ENCODE data around the gene HACD1. TPM values are rescaled to one million over a fixed set of nuclear protein-coding genes. Genes with fewer than 3 reads are reported as not detected.

HACD1 gene
- total RNA-seq, 3 donors from 2014 or later, result 2.8 to 33.8 (median 6.3) TPM

DNA sequence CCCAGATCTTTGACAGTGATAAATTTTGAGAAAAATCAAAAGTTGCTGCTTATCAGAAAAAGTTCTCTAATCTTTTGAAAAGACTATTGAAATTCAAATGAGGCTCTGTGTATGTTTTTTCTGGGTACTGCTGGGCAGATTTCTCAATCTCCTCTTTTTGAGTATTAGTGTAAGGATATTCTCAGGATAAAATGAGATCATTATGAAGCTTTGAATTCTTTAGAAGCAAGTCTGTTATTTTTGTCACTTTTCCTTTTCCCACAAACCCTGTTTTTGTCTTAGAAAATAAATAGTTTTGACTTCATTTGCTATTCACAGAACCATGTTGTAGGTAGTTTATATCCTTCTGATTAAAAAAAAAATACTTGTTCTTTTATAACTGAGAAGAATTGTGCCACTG, 34.7 kb upstream of the HACD1 start:
- no peak for DNase-seq
- H3K4me1 ChIP-seq (ENCODE audit: low read depth), result no peaks in the 10 kb centered on the region
- intact Hi-C loops (cut with DNase I, micrococcal nuclease), result no loop called here
- TF ChIP-seq, protein P1, sequence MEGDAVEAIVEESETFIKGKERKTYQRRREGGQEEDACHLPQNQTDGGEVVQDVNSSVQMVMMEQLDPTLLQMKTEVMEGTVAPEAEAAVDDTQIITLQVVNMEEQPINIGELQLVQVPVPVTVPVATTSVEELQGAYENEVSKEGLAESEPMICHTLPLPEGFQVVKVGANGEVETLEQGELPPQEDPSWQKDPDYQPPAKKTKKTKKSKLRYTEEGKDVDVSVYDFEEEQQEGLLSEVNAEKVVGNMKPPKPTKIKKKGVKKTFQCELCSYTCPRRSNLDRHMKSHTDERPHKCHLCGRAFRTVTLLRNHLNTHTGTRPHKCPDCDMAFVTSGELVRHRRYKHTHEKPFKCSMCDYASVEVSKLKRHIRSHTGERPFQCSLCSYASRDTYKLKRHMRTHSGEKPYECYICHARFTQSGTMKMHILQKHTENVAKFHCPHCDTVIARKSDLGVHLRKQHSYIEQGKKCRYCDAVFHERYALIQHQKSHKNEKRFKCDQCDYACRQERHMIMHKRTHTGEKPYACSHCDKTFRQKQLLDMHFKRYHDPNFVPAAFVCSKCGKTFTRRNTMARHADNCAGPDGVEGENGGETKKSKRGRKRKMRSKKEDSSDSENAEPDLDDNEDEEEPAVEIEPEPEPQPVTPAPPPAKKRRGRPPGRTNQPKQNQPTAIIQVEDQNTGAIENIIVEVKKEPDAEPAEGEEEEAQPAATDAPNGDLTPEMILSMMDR (IDR thresholded peaks at IDR 0.05), result no peak
- no peak overlapping the region for H3K4me3 ChIP-seq
- peaks cover 6% of the 10 kb centered on the region for H3K9me3 ChIP-seq
- H3K36me3 ChIP-seq (ENCODE audit: low read depth), result no peaks in the 10 kb centered on the region
- ATAC-seq, result no peak

DNA sequence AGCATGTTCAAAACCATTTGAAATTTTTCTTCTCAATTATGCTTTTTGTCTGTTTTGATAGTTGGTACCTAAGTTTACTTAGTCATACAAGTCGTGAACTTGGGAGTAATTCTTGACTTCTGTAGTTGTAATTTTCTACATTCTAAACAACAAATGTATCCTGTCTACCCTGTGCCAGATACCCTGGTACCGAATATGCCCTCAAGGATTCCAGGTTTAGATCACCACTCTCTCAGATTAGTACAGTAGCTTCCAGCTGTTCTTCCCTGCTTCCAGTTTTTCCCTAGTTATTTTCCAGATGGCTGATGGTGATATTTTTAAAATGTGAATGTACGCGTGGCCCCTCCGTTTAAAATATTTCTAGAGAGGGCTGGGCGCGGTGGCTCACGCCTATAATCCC, 33.2 kb upstream of the HACD1 start:
- TF ChIP-seq, protein P1 (IDR thresholded peaks at IDR 0.05), result no peak
- intact Hi-C loops (cut with DNase I, micrococcal nuclease), result no loop called here
- no peak overlapping the region for H3K4me3 ChIP-seq
- H3K4me1 ChIP-seq (ENCODE audit: low read depth), result peaks cover 10% of the 10 kb centered on the region
- H3K9me3 ChIP-seq, result peaks cover 6% of the 10 kb centered on the region
- no peak for DNase-seq
- ATAC-seq, result no peak
- no peaks in the 10 kb centered on the region for H3K36me3 ChIP-seq (ENCODE audit: low read depth)

DNA sequence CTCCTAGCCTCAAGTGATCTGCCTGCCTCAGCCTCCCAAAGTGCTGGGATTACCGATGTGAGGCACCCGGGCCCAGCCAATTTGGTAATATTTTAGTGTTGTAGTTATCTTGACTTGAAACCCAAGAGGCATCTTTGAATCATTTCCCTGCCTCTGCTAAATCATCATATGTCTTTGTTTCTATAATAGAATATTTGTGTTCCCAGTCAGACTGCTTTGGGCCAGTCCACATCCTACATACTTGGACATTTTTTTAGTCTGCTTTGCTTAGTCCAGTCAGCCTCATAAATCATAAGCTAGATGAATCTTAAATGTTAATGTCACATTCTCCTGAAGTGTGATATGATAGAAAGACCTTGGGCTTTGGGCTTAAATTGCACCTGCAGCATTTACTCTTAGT, 32.7 kb upstream of the HACD1 start:
- intact Hi-C loops (cut with DNase I, micrococcal nuclease), result no loop called here
- no peaks in the 10 kb centered on the region for H3K36me3 ChIP-seq (ENCODE audit: low read depth)
- peaks cover 6% of the 10 kb centered on the region for H3K9me3 ChIP-seq
- DNase-seq, result no peak
- H3K4me1 ChIP-seq (ENCODE audit: low read depth), result peaks cover 15% of the 10 kb centered on the region
- ATAC-seq, result no peak
- no peak overlapping the region for H3K4me3 ChIP-seq
- TF ChIP-seq, protein P1 (IDR thresholded peaks at IDR 0.05), result no peak

DNA sequence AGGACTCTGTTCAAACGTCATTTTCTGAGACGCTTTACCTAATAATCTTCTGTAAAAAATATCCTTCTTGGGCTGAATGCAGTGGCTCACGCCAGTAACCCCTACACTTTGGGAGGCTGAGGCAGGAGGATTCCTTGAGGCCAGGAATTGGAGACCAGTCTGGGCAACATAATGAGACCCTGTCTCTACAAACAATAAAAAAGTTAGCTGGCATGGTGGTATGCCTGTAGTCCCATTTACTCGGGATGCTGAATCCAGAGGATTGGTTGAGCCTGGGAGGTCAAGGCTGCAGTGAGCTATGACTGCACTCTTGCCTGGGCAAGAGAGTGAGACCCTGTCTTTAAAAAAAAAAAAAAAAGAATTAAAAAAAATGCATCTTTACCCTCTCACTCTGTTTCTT, 31.9 kb upstream of the HACD1 start:
- Histone ChIP-seq H3K4me1 (ENCODE audit: low read depth) (peaks cover 17% of the 10 kb centered on the region), H3K9me3 (peaks cover 6% of the 10 kb centered on the region), H3K36me3 (ENCODE audit: low read depth) (no peaks in the 10 kb centered on the region), H3K4me3 (no peak overlapping the region)
- intact Hi-C loops (cut with DNase I, micrococcal nuclease), result no loop called here
- TF ChIP-seq, protein P1 (IDR thresholded peaks at IDR 0.05), result no peak
- ATAC-seq, result no peak
- no peak for DNase-seq

DNA sequence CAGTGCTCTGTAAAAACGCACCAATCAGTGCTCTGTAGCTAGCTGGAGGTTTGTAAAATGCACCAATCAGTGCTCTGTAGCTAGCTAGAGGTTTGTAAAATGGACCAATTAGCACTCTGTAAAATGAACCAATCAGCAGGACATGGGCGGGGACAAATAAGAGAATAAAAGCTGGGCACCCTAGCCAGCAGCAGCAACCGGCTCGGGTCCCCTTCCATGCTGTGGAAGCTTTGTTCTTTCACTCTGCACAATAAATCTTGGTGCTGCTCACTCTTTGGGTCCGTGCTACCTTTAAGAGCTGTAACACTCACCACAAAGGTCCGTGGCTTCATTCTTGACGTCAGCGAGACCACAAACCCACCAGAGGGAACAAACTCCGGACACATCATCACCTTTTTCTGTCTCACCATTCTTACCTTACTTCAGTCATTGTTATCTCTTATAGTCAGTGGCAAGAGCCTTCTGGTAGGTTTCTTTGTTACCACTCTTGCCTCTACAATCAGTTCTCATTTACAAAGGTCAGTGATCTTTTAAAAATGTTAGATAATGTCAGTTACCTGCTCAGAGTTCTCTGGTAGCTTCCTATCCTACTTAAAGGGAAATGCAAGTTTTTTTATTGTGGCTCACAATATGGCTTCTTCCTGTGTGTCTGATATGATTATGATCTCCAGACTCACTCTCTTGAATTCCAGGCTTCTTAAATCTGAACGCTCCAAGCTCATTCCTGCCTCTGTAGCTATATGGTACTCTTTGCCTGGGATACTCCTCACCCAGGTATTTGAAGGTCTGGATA, 31.3 kb upstream of the HACD1 start:
- peaks cover 17% of the 10 kb centered on the region for H3K4me1 ChIP-seq (ENCODE audit: low read depth)

More for the DNA sequence above, 31.3 kb upstream of the HACD1 start:
- peak in 1 of 3 donors; percentile 13 for DNase-seq
- TF ChIP-seq, protein P1 (IDR thresholded peaks at IDR 0.05), result no peak
- Histone ChIP-seq H3K9me3 (peaks cover 5% of the 10 kb centered on the region), H3K36me3 (ENCODE audit: low read depth) (no peaks in the 10 kb centered on the region), H3K4me3 (no peak overlapping the region)
- ATAC-seq, result no peak
- intact Hi-C loops (cut with DNase I, micrococcal nuclease), result no loop called here
